Activated naive CD4-positive, alpha-beta T cell (primary cell): ENCODE data around the gene ENO1.
"Not testable (repeated sequence)": the region's sequence is repeated elsewhere in the genome, so short reads cannot be mapped to it uniquely, and the experiment has no call there.

Source experiments
- DNase-seq, 4 experiments: peaks; one replicate each; lab custom pipeline; 2025; lab: John Stamatoyannopoulos, UW

Gene ENO1

DNA sequence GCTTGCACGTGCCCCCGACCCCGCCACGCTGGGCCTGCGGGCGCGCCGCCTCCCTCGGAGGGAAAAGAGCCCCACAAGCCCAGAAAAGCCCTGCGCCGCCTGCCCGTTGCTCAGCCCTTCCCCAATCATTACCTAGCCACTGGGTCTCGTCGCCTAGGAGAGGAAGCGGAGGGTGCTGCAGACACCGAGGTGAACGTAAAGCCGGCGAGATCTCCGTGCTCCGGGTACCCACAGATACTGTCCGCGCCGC is at the start of gene ENO1:
TSS of gene ENO1 (minus strand) at position 239 of the 250 bp plus-strand sequence. CDS start 3,778 bp downstream, outside the sequence.
- no peak for DNase-seq

DNA sequence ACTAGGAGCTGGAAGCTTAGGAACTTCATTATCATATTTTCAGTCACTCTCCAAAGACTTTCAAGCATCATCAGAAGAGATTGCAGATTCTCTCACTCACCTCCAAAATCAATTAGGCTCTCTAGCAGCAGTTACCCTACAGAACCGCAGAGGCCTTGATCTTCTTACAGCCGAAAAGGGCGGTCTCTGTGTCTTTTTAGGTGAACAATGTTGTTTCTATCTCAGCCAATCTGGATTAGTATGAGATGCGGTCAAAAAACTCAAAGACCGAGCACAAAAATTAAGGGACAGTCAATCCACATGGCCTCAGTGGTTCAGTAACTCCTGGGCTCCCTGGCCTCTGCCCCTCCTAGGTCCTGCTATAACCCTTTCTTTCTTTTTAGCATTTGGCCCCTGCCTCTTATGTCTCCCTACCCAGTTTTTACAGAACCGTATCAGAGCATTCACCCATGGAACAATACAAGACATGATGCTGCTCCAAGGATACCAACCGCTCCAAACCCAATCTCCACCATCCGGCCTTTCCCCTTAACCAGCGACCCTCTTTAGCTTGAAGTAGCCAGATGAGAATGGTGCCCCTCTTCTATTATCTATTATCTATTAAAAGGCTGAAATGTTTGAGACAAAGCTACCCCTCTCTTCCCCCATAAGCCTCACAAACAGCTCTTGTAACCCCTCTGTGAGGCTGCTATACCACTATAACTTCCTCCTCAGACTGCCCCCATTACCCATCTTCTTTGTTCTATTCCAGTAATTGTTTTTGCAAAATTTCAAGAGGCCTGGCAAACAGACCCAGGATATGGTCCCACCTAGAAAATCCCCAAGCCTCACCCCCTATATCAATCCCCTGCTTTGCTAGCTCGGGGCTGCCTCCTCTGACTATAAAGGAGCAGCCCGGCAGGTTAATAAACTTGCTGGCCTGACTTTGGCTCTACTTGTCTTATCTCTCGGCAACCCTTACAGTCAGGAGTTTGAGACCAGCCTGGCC is 48.5 kb upstream of the ENO1 start:
- DNase-seq = no peak

DNA sequence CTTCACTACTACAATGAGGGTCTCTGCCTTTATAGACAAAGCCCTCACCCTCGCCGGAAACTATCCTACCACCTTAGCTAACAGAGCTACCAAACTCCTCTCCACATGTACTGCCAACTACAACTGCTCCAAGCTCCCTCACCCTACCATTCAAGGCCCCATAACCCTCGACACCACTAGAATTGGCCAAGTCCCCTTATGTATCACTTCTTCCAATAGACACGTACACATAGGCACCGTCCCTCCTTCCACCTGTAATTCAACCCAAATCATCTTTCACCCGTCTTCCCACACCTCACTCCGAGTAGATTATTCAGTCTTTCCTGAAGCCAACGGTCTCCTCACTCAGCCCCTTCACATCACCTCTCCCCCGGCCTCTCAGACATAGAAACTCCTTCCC is 47.5 kb upstream of the ENO1 start:
- no peak for DNase-seq

DNA sequence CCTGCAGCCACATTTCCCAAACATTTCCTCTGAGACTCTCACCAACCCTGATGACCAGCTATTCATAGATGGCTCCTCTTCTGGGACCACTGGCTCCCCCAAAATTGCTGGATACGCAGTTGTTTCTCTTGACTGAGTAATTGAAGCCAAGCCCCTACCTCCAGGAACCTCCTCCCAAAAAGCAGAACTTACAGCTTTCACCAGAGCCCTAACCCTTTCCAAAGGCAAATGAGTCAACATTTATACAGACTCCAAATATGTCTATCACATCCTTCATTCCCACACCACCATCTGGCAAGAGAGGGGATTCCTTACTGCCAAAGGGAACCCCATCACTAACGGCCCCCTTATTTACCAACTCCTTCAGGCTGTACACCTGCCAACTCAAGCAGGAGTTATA is 46.9 kb upstream of the ENO1 start:
- no peak for DNase-seq

DNA sequence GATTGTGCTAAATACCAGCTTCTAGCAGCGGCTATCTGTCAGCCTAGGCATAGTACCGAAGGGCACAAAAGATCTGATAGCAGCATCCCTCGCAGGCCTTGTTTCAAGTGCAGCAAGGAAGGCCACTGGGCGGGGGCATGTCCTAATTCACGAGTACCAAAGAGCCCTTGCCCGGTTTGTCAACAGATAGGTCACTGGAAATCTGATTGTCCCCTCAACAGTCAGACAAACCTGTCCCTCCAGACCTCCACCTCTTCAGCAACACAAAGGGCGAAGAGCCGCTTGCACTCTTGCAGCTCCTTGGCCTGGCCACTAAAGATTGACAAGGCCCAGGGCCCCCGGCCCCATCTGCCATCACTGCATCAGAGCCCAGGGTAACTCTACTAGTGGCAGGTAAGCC is 44.5 kb upstream of the ENO1 start:
- no peak for DNase-seq

DNA sequence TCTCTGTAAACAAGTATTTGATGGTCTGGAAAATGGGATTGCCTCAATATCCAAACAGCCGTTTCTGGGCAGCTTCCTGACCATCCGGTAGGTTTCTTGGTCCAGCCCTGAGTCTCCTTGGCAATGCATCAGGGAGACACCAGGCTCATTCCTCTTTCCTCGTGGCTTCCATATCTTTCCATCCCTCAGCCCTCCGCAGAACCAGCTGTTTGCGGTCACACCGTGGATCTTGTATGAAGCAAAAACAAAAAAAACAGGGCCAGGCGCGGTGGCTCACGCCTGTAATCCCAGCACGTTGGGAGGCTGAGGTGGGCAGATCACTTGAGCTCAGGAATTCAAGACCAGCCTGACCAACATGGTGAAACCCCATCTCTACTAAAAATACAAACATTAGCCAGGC is 39.0 kb upstream of the ENO1 start:
- not testable (repeated sequence) for DNase-seq

DNA sequence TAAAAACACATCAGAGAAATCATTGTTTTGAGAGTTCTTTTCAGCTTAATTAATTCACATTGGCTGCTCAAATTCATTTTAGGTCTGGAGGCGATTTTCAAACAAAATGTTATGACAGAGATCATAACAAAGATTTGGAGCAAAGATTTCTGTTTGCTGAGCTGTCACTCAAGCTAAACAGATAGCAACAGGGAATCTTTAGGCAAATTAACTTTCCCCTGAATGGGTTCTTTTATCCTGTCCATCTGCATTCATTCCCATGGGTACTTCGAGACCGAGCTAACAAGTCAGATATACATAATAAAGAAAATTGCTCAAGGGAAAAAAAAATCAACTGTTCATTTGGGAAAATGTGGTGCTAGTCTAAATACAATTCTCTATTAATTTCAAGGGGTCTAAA is 37.0 kb upstream of the ENO1 start:
- DNase-seq = no peak

DNA sequence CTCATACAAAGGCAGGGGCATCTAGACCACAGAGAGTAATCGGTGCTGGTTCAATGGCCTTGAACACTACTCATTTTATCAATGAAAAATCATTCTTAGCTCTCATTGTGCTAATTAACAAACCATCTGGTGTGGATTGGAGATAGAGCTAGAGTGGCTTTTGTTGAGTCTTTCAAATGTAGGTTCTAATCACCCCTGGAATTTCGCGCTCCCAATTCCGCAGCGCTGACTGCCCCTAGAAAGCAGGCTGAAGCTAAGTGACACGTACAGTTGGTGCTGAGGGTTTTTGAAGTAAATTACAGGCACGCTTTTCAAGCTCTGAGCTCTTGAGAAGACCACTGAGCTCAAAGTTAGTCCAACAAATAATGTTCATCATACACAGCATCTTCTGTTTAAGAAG is 36.0 kb upstream of the ENO1 start:
- DNase-seq = no peak

DNA sequence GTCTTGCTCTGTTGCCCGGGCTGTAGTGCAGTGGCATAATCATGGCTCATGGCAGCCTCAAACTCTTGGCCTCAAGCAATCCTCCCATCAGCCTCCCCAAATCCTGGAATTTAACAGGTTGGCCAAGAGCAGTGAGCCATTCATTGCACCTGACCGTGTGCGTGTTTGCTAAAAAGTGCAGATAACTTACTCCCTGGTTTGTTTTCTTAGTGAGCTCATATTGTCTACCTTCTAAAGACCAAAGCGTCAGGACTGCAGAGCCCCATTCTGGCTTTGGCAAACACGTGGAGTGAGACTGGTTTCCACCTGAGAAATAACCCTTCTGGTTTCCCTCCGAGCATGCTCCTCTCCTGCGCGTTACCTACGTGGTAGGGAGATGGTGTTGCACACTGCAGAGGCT is 35.0 kb upstream of the ENO1 start:
- no peak for DNase-seq

DNA sequence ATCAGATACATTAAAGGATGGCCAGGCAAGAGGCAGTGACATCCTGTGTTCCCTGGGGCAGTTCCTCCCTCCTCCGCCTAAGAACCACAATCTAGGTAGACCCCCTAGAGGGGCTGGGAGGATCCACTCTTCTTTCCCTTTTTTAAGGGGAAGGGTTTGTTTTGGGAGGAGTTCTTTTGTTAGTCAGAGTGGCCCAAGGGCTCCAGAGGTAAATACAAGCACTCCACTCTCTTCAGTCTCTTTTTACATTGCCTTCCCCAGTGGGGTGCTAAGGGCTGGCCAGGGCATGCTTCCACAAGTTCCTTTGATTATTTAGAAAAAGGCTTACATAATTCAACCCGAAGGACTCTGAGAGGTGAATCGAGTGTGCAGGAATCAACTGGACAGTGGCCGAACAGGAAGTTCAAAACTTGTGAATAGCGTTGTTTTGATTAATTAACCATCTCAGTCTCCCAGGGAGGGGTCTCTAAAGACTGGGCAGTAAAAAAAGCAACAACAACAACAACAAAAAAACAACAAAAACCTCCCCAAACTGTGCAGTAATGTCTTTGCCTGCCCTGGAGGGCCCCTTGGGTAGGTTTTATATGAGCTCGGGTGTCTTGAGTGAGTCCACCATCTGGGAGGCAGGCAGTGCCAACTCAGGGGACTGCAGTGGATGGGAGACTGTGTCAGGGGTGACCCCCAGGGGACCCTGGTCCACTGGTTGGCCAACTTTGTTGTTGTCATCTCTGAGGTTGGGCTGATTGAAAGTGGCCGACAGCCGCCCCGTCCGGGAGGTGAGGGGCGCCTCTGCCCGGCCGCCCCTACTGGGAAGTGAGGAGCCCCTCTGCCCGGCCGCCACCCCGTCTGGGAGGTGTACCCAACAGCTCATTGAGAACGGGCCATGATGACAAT is 33.2 kb upstream of the ENO1 start:
- DNase-seq = no peak

DNA sequence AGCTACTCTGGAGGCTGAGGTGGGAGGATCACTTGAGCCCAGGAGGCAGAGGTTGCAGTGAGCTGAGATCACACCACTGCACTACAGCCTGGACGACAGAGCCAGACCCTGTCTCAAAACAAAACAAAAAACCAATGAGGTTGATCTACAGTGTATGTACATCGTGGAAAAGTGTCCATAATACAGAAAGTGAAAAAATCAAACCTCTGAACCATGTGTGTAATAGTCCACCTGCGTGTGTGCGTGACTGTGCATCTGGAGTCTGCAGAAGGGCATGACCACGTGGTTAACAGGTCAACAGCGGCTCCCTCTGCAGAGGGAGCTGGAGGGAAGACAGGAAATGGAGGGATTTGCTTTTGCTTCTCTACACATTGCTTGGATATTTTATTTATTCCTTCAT is 32.4 kb upstream of the ENO1 start:
- no peak for DNase-seq

DNA sequence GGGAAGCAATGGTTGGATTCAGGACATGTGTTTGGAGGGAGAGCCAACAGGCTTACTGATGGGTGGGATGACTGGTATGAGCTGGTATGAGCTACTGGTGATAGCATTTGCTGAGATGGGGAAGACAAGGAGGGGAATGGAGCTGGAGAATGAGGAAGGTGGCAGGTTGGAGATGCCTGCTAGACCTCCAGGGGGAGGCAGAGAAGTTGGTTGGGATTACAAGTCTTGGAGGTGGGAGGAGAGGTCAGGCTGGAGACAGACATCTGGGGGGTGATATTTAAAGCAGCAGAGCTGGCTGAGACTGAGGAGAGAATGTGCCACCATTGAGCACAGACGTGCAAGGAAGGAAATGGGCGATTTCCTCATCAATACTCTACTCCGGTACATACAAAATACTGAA is 31.8 kb upstream of the ENO1 start:
- DNase-seq = no peak

DNA sequence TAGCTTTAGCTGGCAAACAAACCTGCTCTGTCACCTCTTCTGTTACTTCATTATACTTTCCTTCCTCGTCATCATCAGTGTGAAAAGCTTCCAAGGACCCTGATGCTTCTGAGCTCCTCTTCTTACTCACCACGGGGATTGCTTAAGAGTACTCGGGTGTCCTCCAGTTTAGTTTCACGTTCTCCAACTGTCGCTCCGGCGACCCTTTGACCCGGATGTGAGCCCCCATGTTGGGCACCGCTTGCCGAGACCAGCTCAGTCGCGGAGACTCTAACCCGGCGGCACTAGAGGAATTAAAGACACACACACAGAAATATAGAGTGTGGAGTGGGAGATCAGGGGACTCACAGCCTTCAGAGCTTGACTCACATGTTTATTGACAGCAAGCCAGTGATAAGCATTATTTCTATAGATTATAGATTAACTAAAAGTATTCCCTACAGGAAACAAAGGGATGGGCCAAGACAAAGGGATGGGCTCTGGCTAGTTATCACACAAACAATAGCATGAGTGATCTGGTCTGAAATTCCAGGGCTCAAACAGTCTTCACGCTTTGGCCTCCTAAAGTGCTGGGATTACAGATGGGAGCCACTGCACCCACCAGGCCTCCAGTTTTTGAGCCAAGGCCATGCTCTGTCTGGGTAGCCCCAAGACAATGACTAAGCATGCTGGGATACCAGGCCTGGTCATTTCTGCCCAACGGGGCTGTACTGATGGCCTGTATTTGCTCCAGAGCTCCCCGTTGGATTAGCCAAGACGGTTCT is 30.1 kb upstream of the ENO1 start:
- no peak for DNase-seq

DNA sequence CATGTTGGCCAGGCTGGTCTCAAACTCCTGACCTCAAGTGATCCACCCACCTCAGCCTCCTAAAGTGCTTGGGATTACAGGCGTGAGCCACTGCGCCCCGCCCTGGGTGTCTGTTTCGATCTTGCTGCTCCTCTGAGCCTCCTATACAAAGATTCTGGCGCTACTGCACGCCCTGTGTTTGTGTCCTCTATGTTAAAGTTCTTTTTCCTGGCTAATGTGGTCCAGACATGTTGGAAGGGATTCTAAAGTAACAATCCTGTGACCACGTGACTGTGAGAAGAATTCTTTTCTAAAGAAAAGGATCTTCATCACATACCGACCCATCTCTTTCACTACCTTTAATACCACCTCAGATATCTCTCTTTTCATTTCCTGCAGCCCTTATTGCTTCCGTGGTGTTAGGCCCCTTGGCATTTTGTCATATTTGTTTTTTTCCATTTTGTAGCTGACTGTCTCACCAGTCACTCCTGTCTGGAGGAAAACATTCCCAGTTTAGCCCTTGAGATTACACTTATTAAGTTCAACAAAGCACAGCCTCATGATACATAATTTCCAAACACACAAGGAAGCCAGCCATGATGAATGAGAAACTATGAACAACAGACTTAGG is 27.2 kb upstream of the ENO1 start:
- DNase-seq = no peak

DNA sequence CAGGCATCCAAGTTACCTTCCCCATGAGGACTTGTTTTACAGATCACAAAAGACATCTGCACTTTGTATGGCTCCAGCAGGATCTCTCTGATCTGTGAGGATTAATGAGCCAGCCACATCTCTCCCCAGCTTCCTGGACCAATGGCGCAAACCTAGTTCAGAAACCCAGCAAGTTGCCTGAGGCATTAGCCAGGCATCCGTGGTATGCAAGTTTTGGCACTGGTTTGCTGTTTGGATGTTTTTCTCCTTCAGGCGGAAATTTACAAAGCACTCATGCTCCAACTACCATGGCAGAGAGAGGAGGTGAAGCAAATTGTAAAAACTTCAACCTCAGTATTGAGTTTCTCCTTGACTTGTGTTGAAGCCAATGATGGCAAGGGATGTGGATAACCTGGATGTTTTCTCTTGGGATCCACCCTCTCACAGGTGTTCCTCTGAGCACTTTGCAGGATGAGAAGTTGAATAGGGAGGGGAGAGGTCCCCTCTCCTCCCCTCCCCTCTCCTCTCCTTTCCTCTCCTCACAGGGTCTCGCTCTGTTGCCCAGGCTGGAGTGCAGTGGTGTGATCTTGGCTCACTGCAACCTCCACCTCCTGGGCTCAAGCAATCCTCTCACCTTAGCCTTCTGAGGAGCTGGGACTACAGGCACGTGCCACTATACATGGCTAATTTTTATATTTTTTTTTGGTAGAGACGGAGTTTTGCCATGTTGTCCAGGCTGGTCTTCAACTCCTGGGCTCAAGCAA is 25.6 kb upstream of the ENO1 start:
- DNase-seq = no peak

DNA sequence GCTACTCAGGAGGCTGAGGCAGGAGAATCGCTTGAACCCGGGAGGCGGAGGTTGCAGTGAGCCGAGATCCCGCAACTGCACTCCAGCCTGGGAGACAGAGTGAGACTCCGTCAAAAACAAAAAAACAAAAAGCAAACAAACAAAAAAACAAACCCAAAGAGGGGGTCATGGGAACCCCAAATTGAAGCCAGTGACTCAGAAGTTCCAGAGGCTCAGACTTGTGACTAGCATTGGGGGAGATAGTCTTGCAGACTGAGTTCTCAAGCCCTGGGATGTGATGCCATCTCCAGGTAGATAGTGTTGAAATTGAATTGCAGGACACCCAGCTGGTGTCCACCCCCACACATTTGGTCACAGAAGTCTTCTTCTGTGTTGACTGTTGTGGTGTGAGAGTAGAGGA is 24.9 kb upstream of the ENO1 start:
- DNase-seq = no peak

DNA sequence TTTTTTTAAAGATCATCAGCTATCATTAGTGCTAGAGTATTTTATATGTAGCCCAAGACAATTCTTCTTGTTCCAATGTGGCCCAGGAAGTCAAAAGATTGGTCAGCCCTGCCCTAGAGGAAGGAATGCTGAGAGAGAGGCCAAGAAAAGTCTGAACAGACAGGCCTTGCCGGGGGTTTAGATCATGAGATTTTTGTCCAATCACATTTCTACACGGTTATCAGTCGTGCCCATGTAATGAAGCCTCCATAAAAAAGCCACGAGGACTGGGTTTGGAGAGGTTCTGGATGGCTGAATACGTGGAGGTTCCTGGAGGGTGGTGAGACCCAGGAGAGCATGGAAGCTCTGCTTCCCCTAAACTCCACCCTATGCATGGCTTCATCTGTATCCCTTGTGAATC is 24.3 kb upstream of the ENO1 start:
- no peak for DNase-seq

DNA sequence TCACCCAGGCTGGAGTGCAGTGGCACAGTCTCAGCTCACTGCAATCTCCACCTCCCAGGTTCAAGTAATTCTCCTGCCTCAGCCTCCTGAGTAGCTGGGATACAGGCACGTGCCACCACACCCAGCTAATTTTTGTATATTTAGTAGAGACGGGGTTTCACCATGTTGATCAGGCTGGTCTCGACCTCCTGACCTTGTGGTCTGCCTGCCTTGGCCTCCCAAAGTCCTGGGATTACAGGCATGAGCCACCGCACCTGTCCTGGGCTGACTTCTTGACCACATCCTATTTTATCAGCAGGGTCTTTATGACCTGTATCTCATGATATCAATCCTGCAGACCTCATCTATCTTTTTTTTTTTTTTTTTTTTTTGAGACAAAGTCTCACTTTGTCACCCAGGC is 22.2 kb upstream of the ENO1 start:
- not testable (repeated sequence) for DNase-seq

DNA sequence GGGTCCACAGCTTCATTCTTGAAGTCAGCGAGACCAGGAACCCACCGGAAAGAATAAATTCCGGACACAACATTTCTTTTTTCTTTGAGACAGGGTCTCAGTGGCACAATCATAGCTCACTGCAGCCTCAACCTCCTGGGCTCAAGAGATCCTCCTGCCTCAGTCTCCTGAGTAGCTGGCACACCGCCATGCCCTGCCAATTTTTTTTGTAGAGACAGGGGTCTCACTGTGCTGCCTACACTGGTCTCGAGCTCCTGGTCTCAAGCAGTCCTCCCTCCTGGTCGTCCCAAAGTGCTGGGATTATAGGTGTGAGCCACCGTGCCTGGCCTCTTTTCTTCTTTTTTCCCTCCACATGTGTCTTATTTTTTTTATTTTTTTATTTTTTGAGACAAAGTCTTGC is 20.6 kb upstream of the ENO1 start:
- no peak for DNase-seq

DNA sequence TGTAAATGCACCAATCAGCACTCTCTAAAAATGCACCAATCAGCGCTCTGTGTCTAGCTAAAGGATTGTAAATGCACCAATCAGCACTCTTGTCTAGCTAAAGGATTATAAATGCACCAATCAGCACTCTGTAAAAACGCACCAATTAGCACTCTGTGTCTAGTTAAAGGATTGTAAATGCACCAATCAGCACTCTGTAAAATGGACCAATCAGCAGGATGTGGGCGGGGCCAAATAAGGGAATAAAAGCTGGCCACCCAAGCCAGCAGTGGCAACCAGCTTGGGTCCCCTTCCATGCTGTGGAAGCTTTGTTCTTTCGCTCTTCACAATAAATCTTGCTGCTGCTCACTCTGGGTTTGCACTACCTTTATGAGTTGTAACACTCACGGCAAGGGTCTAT is 19.9 kb upstream of the ENO1 start:
- DNase-seq = not testable (repeated sequence)

DNA sequence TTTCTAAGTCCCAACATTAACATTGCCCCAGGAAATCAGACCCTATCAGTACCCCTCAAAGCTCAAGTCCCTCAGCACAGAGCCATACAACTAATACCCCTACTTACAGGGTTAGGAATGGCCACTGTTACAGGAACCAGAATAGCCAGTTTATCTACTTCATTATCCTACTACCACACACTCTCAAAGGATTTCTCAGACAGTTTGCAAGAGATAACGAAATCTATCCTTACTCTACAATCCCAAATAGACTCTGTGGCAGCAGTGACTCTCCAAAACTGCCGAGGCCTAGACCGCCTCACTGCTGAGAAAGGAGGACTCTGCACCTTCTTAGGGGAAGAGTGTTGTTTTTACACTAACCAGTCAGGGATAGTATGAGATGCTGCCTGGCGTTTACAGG is 19.0 kb upstream of the ENO1 start:
- DNase-seq = not testable (repeated sequence)
